ENCODE results near the gene MNT. TPM values are rescaled to one million over a fixed set of nuclear protein-coding genes. Genes with fewer than 3 reads are reported as not detected.

The MNT gene
- total RNA-seq, 1 donor from 2014 or later = 9.0 TPM

DNA sequence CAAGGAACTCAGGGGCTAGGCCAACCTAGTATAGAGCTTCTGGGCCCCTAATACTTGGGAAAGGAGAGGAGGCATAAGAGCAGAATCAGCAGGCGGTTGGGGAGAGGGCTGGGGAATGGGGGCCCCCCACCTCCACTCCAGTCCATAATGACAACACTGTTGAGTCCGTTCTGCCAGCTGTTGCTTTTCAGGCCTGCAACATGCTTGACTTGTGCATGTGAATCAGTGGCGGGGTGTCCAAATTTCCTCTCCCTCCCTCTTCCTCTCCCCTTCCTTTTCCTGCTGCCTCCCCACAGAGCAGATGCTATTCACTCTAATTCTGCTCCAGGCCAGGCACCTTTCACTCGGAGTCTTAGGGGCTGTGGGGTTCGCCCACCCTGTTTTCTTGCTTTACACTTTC is 31.8 kb downstream of the MNT start:
- DNase-seq (ENCODE audit: low read depth) = no peak
- TF ChIP-seq, protein P1, sequence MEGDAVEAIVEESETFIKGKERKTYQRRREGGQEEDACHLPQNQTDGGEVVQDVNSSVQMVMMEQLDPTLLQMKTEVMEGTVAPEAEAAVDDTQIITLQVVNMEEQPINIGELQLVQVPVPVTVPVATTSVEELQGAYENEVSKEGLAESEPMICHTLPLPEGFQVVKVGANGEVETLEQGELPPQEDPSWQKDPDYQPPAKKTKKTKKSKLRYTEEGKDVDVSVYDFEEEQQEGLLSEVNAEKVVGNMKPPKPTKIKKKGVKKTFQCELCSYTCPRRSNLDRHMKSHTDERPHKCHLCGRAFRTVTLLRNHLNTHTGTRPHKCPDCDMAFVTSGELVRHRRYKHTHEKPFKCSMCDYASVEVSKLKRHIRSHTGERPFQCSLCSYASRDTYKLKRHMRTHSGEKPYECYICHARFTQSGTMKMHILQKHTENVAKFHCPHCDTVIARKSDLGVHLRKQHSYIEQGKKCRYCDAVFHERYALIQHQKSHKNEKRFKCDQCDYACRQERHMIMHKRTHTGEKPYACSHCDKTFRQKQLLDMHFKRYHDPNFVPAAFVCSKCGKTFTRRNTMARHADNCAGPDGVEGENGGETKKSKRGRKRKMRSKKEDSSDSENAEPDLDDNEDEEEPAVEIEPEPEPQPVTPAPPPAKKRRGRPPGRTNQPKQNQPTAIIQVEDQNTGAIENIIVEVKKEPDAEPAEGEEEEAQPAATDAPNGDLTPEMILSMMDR (conservative IDR thresholded peaks at IDR 0.05; ENCODE audit: low read depth, low read length) = no peak

DNA sequence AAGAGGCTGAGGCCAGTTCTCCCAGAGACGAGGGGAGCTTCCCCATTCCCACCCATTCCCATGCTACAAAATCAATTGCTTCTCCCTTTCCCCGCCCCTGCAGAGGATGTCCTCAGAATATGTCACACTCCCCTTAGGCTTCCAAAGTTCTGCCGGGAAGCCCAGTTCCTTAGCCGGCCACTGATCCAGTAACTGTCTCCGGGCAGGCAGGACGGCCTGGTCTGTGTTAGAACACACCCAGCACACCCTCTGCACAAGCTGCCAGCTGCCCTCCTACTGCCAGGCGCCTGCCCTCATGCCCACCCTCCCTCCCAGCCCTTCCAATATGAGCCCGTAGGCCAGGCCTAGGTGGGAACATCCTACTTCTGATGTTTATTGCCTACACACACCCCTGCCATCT is 32.5 kb downstream of the MNT start:
- TF ChIP-seq, protein P1 (conservative IDR thresholded peaks at IDR 0.05; ENCODE audit: low read depth, low read length) = no peak
- no peak for DNase-seq (ENCODE audit: low read depth)
- no peak overlapping the region for H3K4me3 ChIP-seq (ENCODE audit: low read depth, low read length)

More for the DNA sequence above, 31.8 kb downstream of the MNT start:
- no peak overlapping the region for H3K4me3 ChIP-seq (ENCODE audit: low read depth, low read length)

DNA sequence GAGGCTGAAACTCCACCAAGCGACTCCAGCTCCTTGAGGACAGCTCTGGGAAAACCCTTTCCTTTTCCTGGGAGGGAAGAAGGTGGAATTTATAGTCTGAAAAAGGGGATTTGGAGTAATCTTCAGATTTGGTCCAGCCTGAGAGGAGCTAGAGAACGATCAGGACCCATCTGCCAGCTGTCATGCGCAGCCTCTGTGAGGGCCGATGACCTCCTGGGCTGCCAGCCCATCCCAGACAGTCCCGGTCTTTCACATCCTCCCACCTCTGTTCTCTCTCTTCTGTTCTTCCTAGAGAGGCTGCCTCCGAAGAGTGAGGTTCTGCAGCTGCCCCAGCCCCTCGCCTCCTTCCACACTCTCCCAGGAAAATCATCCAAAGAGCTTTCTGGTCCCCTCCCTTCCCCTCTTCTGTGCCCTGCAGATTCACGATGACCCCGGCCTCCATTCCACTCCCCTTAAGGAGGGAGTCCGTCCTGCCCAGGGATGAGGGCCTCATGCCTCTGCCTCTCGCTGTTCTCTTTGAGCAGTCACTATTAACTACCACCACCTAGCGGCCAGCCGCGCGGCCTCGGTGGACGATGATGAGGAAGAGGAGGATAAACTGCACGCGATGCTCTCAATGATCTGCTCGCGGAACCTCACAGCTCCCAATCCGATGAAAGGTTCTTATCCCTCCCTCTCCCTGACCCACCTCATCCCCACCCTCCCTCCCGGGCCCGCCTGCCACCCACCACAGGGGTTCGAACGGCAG is 33.9 kb downstream of the MNT start:
- no peak for DNase-seq (ENCODE audit: low read depth)
- H3K4me3 ChIP-seq (ENCODE audit: low read depth, low read length) = no peak overlapping the region
- TF ChIP-seq, protein P1 (conservative IDR thresholded peaks at IDR 0.05; ENCODE audit: low read depth, low read length) = no peak

DNA sequence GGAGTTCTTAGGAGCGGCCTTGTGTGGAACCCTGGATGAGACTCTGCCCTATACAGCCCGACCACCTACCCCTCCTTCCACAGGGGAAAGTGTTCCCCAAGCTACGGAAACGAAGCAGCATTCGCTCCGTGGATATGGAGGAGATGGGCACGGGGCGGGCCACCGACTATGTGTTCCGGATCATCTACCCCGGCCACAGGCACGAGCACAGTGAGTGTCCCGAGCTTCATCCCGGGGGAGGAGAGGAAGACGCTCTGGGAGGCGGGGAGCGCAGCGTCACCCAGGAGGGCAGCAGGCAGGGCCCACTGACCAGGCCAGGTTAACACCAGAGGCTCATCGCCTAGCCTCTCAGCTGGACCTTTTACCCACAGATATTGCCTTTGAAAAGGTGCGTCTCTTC is 35.7 kb downstream of the MNT start:
- no peak for DNase-seq (ENCODE audit: low read depth)
- TF ChIP-seq, protein P1 (conservative IDR thresholded peaks at IDR 0.05; ENCODE audit: low read depth, low read length) = no peak
- no peak overlapping the region for H3K4me3 ChIP-seq (ENCODE audit: low read depth, low read length)

DNA sequence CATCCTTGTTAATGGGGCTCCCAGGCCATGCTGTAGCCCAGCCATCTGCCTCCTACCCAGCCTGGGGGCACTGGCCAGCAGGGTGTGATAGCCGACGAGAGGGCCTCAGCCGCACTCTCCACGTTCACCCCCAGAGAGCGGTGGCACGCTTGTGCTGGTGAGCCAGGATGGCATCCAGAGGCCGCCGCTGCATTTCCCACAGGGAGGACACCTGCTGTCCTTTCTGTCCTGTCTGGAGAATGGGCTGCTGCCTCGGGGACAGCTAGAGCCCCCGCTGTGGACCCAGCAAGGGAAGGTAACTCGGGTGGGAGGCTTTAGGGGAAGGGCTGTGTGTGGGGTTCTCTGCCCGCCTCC is 36.1 kb downstream of the MNT start:
- TF ChIP-seq, protein P1 (conservative IDR thresholded peaks at IDR 0.05; ENCODE audit: low read depth, low read length) = no peak
- H3K4me3 ChIP-seq (ENCODE audit: low read depth, low read length) = no peak overlapping the region
- DNase-seq (ENCODE audit: low read depth) = no peak

DNA sequence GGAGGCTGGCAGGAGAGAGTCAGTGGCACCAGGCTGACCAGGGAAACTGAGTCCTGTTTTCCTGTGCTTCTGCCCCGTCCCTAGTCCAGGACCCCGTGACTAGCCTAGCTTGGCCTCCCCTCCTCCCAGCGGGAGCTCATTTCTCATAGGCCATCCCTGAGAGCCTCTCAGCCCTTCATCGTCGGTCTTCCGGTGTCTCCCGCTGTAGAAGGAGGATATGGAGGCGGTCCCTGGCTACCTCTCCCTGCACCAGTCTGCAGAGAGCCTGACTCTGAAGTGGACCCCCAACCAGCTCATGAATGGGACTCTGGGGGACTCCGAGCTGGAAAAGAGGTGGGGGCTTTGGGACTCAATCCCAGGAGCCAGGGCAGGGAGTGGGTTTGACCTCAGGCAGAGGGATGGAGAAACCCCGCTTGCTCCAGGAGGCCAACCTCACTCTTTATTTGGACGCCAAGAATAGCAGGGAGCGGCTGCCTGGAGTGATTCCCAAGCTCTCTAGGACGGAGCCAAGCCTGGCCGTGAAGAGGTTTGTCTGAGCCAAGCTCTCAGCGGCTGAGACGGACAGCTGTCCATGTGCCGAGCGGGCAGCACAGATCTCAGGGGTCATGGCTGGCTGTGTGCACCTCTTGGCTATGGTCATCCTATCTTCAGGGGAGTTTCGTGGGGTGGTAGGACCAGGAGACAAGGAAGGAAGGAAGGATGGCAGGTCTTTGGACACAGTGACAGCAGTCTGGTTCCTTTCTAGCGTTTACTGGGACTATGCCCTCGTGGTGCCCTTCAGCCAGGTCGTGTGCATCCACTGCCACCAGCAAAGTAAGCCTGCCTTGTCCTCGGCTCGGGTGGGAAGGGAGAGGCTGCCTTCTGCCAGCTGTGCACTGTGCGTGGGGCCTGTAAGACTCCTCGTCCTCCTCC is 36.8 kb downstream of the MNT start:
- TF ChIP-seq, protein P1 (conservative IDR thresholded peaks at IDR 0.05; ENCODE audit: low read depth, low read length) = no peak
- no peak overlapping the region for H3K4me3 ChIP-seq (ENCODE audit: low read depth, low read length)
- no peak for DNase-seq (ENCODE audit: low read depth)

Measured in epithelial cell of proximal tubule (primary cell).